Adrenal gland (tissue), 19 donors: ENCODE measurements around the gene RBPJL. TPM values are rescaled to one million over a fixed set of nuclear protein-coding genes. Genes with fewer than 3 reads are reported as not detected.
A peak's percentile ranks its signal among the peaks of the same experiment; 100 is the strongest.

Experiments used
- DNase-seq, 7 donors: peaks; one replicate each; pipeline ENCODE4 v3.0.0-alpha.2; 2019 to 2020
- H3K27ac ChIP-seq, 5 donors: fragments of 200-600 bp; sonication (generic) in 4 of 5; 1 replicate in 3 of 5; 2 replicates in 2 of 5; pipeline versions ENCODE4 v1.5.1 to v1.8.0; 2016 to 2020; ENCODE audit warnings: mild to moderate bottlenecking in 1 of 5
- H3K27me3 ChIP-seq: fragments of 200-600 bp; 2 replicates; pipeline ENCODE4 v1.8.0; 2021
- H3K36me3 ChIP-seq, 2 donors: fragments of 200-600 bp; replicated peaks in 1 of 2; 1 replicate in 1 of 2; 2 replicates in 1 of 2; pipeline versions ENCODE4 v1.5.1 to v1.8.0; 2018 to 2022
- H3K4me1 ChIP-seq, 2 donors: fragments of 200-600 bp; replicated peaks in 1 of 2; 1 replicate in 1 of 2; 2 replicates in 1 of 2; pipeline versions ENCODE4 v1.5.1 to v1.8.0; 2018 to 2021
- H3K4me3 ChIP-seq, 4 donors: fragments of 200-600 bp; sonication (generic) in 3 of 4; one replicate each; pipeline ENCODE4 v1.5.1; 2016 to 2018
- H3K9me3 ChIP-seq, 3 donors: fragments of 200-600 bp; sonication (generic) in 1 of 3; replicated peaks in 1 of 3; 1 replicate in 2 of 3; 2 replicates in 1 of 3; pipeline versions ENCODE4 v1.5.1 to v1.8.0; 2016 to 2021
- CTCF ChIP-seq, 6 experiments: fragments of 450-650 bp in 4 of 6; fragments of 200-600 bp in 2 of 6; sonication (generic) in 1 of 6; IDR thresholded peaks; 1 replicate in 5 of 6; 2 replicates in 1 of 6; pipeline versions ENCODE4 v1.5.1 to v1.8.0; 2016 to 2021; ENCODE audit warnings: antibody characterized with exemption in 6 of 6, mild to moderate bottlenecking in 2 of 6, moderate library complexity in 1 of 6
- POLR2A ChIP-seq, 2 donors: fragments of 450-650 bp; IDR thresholded peaks; one replicate each; pipeline ENCODE4 v1.6.1; 2017; ENCODE audit warnings: antibody characterized with exemption in 2 of 2, mild to moderate bottlenecking in 2 of 2, moderate library complexity in 1 of 2
- WGBS, 4 donors: extraction: QIAGEN DNeasy Blood & Tissue Kit in 2 of 4; methylation state at CpG; one replicate each; pipeline versions ENCODE4 v1.1.5 to v1.1.7; 2013 to 2017; 5-methylcytosine and 5-hydroxymethylcytosine counted together
- intact Hi-C, 2 donors: fragments of 100-400 bp; cut with DNase I; formaldehyde crosslinking; loops; one replicate each; pipeline versions ENCODE4 v1.14.1 to v1.15.0; 2022 to 2023
- long read RNA-seq, 10 donors: library from polyadenylated mRNA in 3 of 10; unstranded in 2 of 10; stranded (forward) in 1 of 10; transcript quantifications; one replicate each; pipeline ENCODE4 v2.0.0 and lab custom pipeline, GENCODE V29; 2021 to 2026
- polyA plus RNA-seq, 3 donors: library from polyadenylated mRNA; stranded (reverse); fragments of 200-250 nt in 2 of 3; fragments of 350-450 nt in 1 of 3; fragmentation: Illumina TruSeq in 1 of 3; extraction: RNeasy Lipid Tissue Mini Kit (QIAGEN cat#74804) in 1 of 3; gene quantifications; one replicate each; pipeline ENCODE4 v1.2.3, GENCODE V29; 2013 to 2014
- total RNA-seq, 9 donors: library from RNA; depleted of rRNA in 4 of 9; stranded (reverse); fragments of >200 nt in 4 of 9; fragments of 120-200 nt in 1 of 9; fragmentation: NEBNext Ultra II Directional in 1 of 9; extraction: Animal tissue kit (Norgen Biotek cat#: 25700) in 1 of 9; gene quantifications; one replicate each; pipeline versions ENCODE4 v1.1.0 to v1.2.4, GENCODE V29; 2013 to 2023
- donor health status: healthy with polysubstance abuse.
- donor health status: Bipolar disorder and iron deficiency.
- donor health status: DM: yes; HTN: yes; CAD: no.
- donor health status: DM: no; HTN: no; CAD: no.
- donor health status: DM: no; HTN: no; CAD: no.
- donor health status: DM: yes; HTN: yes; CAD: no.

Gene RBPJL
- total RNA-seq (under 1 TPM in 1 of 9 donors, not detected in 8; 0.06 TPM), polyA plus RNA-seq (under 1 TPM in 1 of 3 donors, not detected in 2; 0.03 TPM)
- long read RNA-seq, donor 1, result 0 reads
- long read RNA-seq, donor 2, result 0 reads
- long read RNA-seq, donor 3, result 0 reads
- long read RNA-seq, donor 4, result 0 reads
- long read RNA-seq, donor 5, result 0 reads
- long read RNA-seq, donor 6, result 0 reads
- long read RNA-seq, donor 7, result 0 reads
- long read RNA-seq, donor 8, result 0 reads
- long read RNA-seq, donor 9, result 0 reads
- long read RNA-seq, donor 10, result 0 reads

- H3K4me1 ChIP-seq, result no peaks in the 10 kb centered on the region
- H3K9me3 ChIP-seq, result no peaks in the 10 kb centered on the region
- peaks cover 20% of the 10 kb centered on the region for H3K27me3 ChIP-seq
- H3K4me3 ChIP-seq, result no peak within 1 kb of the TSS
- DNase-seq, result no peak
- no peaks in the 10 kb centered on the region for H3K36me3 ChIP-seq
- no peak within 1 kb of the TSS for H3K27ac ChIP-seq
- TF ChIP-seq CTCF (IDR thresholded peaks at IDR 0.05) (peak; percentile 29 to 61 (median 52)), POLR2A (IDR thresholded peaks at IDR 0.05) (no peak)
- WGBS, 4 donors, result 14 to 40% (median 19%) methylated on average over 2 to 41 of the region's 41 CpGs
- intact Hi-C loops, result no loop called here
These were observed at the start of gene RBPJL for GRCh38 chr20:45306431-45306982. Gene RBPJL (plus strand): TSS chr20:45306840. CDS start chr20:45306923, 83 bp downstream.

GRCh38 chr20:45257161-45257560 is 49.5 kb upstream of the RBPJL start:
- TF ChIP-seq CTCF (IDR thresholded peaks at IDR 0.05) (no peak), POLR2A (IDR thresholded peaks at IDR 0.05) (no peak)
- no peak for DNase-seq
- 60 to 91% (median 79%) methylated on average over 3 of the region's 3 CpGs for WGBS, 4 donors

GRCh38 chr20:45257711-45258110 is 48.9 kb upstream of the RBPJL start:
- H3K9me3 ChIP-seq, result no peaks in the 10 kb centered on the region
- DNase-seq, result no peak
- H3K4me1 ChIP-seq, result no peaks in the 10 kb centered on the region
- TF ChIP-seq CTCF (IDR thresholded peaks at IDR 0.05) (no peak), POLR2A (IDR thresholded peaks at IDR 0.05) (no peak)
- 82 to 92% (median 87%) methylated on average over 7 of the region's 7 CpGs for WGBS, 4 donors
- no peaks in the 10 kb centered on the region for H3K36me3 ChIP-seq
- H3K4me3 ChIP-seq, result no peak overlapping the region
- intact Hi-C loops, result no loop called here
- no peak overlapping the region for H3K27ac ChIP-seq
- peaks cover 18% of the 10 kb centered on the region for H3K27me3 ChIP-seq

More at GRCh38 chr20:45257161-45257560, 49.5 kb upstream of the RBPJL start:
- intact Hi-C loops, result no loop called here
- Histone ChIP-seq H3K27ac (no peak overlapping the region), H3K36me3 (no peaks in the 10 kb centered on the region), H3K27me3 (peaks cover 18% of the 10 kb centered on the region), H3K4me3 (no peak overlapping the region), H3K4me1 (no peaks in the 10 kb centered on the region), H3K9me3 (no peaks in the 10 kb centered on the region)

- DNase-seq, result no peak
- H3K36me3 ChIP-seq, result no peaks in the 10 kb centered on the region
- intact Hi-C loops, result no loop called here
- H3K4me1 ChIP-seq, result no peaks in the 10 kb centered on the region
- no peak for TF ChIP-seq POLR2A (IDR thresholded peaks at IDR 0.05)
- no peak for TF ChIP-seq CTCF (IDR thresholded peaks at IDR 0.05)
- H3K4me3 ChIP-seq, result no peak overlapping the region
- H3K9me3 ChIP-seq, result no peaks in the 10 kb centered on the region
- no peak overlapping the region for H3K27ac ChIP-seq
- H3K27me3 ChIP-seq, result peaks cover 21% of the 10 kb centered on the region
- WGBS, 4 donors, result 80 to 95% (median 90%) methylated on average over 3 of the region's 3 CpGs
These were observed 48.4 kb upstream of the RBPJL start for GRCh38 chr20:45258259-45258658.
